Measurements from ENCODE around the gene PPP1R10. TPM values are rescaled to one million over a fixed set of nuclear protein-coding genes. Genes with fewer than 3 reads are reported as not detected.
A peak's percentile ranks its signal among the peaks of the same experiment; 100 is the strongest.

The PPP1R10 gene
- total RNA-seq, 1 donor from 2014 or later, result 10.5 TPM

GRCh38 chr6:30562470-30563425 lies 54.3 kb downstream of the PPP1R10 start:
- DNase-seq (ENCODE audit: low read depth), result no peak
- TF ChIP-seq CTCF (IDR thresholded peaks at IDR 0.05; ENCODE audit: insufficient read depth, low read length, severe bottlenecking), result no peak

GRCh38 chr6:30560930-30561329 lies 56.1 kb downstream of the PPP1R10 start:
- FAIRE-seq, result no peak
- TF ChIP-seq CTCF (IDR thresholded peaks at IDR 0.05; ENCODE audit: insufficient read depth, low read length, severe bottlenecking), result no peak
- DNase-seq (ENCODE audit: low read depth), result no peak
- peaks cover 7% of the 10 kb centered on the region for H3K36me3 ChIP-seq (ENCODE audit: control insufficient read depth, insufficient read depth, low read length)
- no peak overlapping the region for H3K4me3 ChIP-seq (ENCODE audit: low read depth, low read length)
- H3K27me3 ChIP-seq (ENCODE audit: control insufficient read depth, insufficient read depth, low read length), result no peaks in the 10 kb centered on the region

More at GRCh38 chr6:30562470-30563425, 54.3 kb downstream of the PPP1R10 start:
- no peak for FAIRE-seq
- H3K36me3 ChIP-seq (ENCODE audit: control insufficient read depth, insufficient read depth, low read length), result peaks cover 7% of the 10 kb centered on the region
- no peak overlapping the region for H3K4me3 ChIP-seq (ENCODE audit: low read depth, low read length)
- no peaks in the 10 kb centered on the region for H3K27me3 ChIP-seq (ENCODE audit: control insufficient read depth, insufficient read depth, low read length)

- Histone ChIP-seq H3K36me3 (ENCODE audit: control insufficient read depth, insufficient read depth, low read length) (peaks cover 14% of the 10 kb centered on the region), H3K4me3 (ENCODE audit: low read depth, low read length) (peak overlapping the region; percentile 95), H3K27me3 (ENCODE audit: control insufficient read depth, insufficient read depth, low read length) (no peaks in the 10 kb centered on the region)
- no peak for TF ChIP-seq CTCF (IDR thresholded peaks at IDR 0.05; ENCODE audit: insufficient read depth, low read length, severe bottlenecking)
- DNase-seq (ENCODE audit: low read depth) (no peak), FAIRE-seq (no peak)
These were observed 59.4 kb downstream of the PPP1R10 start for GRCh38 chr6:30557683-30557981.

- DNase-seq (ENCODE audit: low read depth), result peak; percentile 74
- TF ChIP-seq CTCF (IDR thresholded peaks at IDR 0.05; ENCODE audit: insufficient read depth, low read length, severe bottlenecking), result no peak
- Histone ChIP-seq H3K36me3 (ENCODE audit: control insufficient read depth, insufficient read depth, low read length) (peaks cover 14% of the 10 kb centered on the region), H3K4me3 (ENCODE audit: low read depth, low read length) (peak within 1 kb of the TSS; percentile 95), H3K27me3 (ENCODE audit: control insufficient read depth, insufficient read depth, low read length) (no peaks in the 10 kb centered on the region)
- no peak for FAIRE-seq
These were observed 59.9 kb downstream of the PPP1R10 start, which contains the start of gene PRR3 for GRCh38 chr6:30556906-30557682. TSS of gene PRR3 (plus strand) at chr6:30557295. CDS start at chr6:30557345, 50 bp downstream.

- H3K27me3 ChIP-seq (ENCODE audit: control insufficient read depth, insufficient read depth, low read length), result no peaks in the 10 kb centered on the region
- TF ChIP-seq CTCF (IDR thresholded peaks at IDR 0.05; ENCODE audit: insufficient read depth, low read length, severe bottlenecking), result peak; percentile 1
- peak within 1 kb of the TSS; percentile 95 for H3K4me3 ChIP-seq (ENCODE audit: low read depth, low read length)
- FAIRE-seq, result no peak
- DNase-seq (ENCODE audit: low read depth), result peak; percentile 82
- peaks cover 14% of the 10 kb centered on the region for H3K36me3 ChIP-seq (ENCODE audit: control insufficient read depth, insufficient read depth, low read length)
These were observed 60.8 kb downstream of the PPP1R10 start, which contains the start of gene GNL1 for GRCh38 chr6:30556066-30556905. TSS of gene GNL1 (minus strand) at chr6:30556489. CDS start at chr6:30556203, 286 bp downstream.

Data from bronchial epithelial cell (primary cell).